ENCODE measurements around the gene TPCN1. TPM values are rescaled to one million over a fixed set of nuclear protein-coding genes. Genes with fewer than 3 reads are reported as not detected.

TPCN1 gene
- total RNA-seq, 1 experiment from 2014 or later, result 13.5 TPM

DNA sequence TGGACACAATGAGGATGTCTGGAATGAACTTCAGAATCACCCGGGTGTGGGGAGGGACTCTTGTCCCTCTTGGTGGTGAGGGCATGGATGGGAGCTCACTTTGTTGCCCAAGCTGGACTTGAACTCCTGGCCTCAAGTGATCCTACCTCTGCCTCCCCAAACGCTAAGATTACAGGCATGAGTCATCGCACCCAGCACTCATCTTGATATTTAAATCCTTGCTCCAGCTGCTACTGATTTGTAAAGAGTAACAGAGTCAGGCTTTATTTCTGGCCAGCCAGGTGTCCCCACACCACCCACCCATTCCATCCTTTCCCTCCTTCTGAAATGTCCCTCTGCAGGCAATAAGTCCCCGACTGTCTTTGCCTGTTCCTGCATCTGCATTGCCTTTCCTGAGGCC is 40.9 kb upstream of the TPCN1 start:
- H2BK15ac ChIP-seq (ENCODE audit: low read depth, low read length), result no peak overlapping the region
- no peak overlapping the region for H2AFZ ChIP-seq (ENCODE audit: low read length)
- no peak for DNase-seq
- peaks cover 8% of the 10 kb centered on the region for H3K79me1 ChIP-seq (ENCODE audit: insufficient read depth, low read depth, low read length, poor library complexity, severe bottlenecking)
- H3K79me2 ChIP-seq (ENCODE audit: insufficient read depth, low read length), result peaks cover 11% of the 10 kb centered on the region; the same call in 1 of the 2 replicates
- no peak overlapping the region for H3T11ph ChIP-seq (ENCODE audit: low read length)
- H3K27me3 ChIP-seq (ENCODE audit: insufficient read depth, low read length), result no peaks in the 10 kb centered on the region
- peaks cover 49 to 65% (median 62%) of the 10 kb centered on the region in 3 experiments; a peak in 6 of 7 replicates for H3K36me3 Mint-ChIP-seq (ENCODE audit: insufficient read depth in 1 of 3, low read depth in 3 of 3)
- H3K23me2 ChIP-seq (ENCODE audit: insufficient read length, low read depth, low read length, poor library complexity, severe bottlenecking), result no peaks in the 10 kb centered on the region
- no peaks in the 10 kb centered on the region for H3K9me3 ChIP-seq (ENCODE audit: control insufficient read depth, low read depth, low read length)
- no peaks in the 10 kb centered on the region for H4K20me1 ChIP-seq (ENCODE audit: control insufficient read depth, insufficient read depth, insufficient read length)
- no peak overlapping the region for H2AK5ac ChIP-seq (ENCODE audit: insufficient read length, low read length)
- no peak overlapping the region for H4K91ac ChIP-seq (ENCODE audit: insufficient read length, low read depth, low read length)
- H3K4me3 Mint-ChIP-seq, result no peak overlapping the region
- H3K4me2 ChIP-seq (ENCODE audit: insufficient read depth, insufficient read length, low read length), result no peak overlapping the region
- H3K14ac ChIP-seq (ENCODE audit: insufficient read depth, low read length), result no peak overlapping the region
- no peak overlapping the region for H3K18ac ChIP-seq (ENCODE audit: insufficient read length, low read depth, low read length)
- H3K27ac Mint-ChIP-seq, result no peak overlapping the region
- H3K23ac ChIP-seq (ENCODE audit: insufficient read length, low read depth, low read length), result no peak overlapping the region
- H2BK12ac ChIP-seq (ENCODE audit: insufficient read length, low read depth, low read length), result no peak overlapping the region
- H3K56ac ChIP-seq (ENCODE audit: insufficient read length, low read depth, low read length), result no peak overlapping the region
- WGBS (ENCODE audit: extremely low coverage, insufficient read length, low lambda C conversion rate), result no CpG with 5 or more reads among the region's 4 CpGs
- no peak overlapping the region for H2BK120ac ChIP-seq (ENCODE audit: low read depth, low read length, poor library complexity, severe bottlenecking)
- H3K9ac ChIP-seq (ENCODE audit: extremely low read depth, insufficient read length, low read length), result no peak overlapping the region
- no peak overlapping the region for H3K27ac ChIP-seq (ENCODE audit: insufficient read length, low read depth, low read length)
- H4K5ac ChIP-seq (ENCODE audit: insufficient read length, low read depth, low read length), result no peak overlapping the region
- H2BK5ac ChIP-seq (ENCODE audit: insufficient read length, low read length), result no peak overlapping the region
- H3K27me3 Mint-ChIP-seq (ENCODE audit: low read depth), result no peaks in the 10 kb centered on the region
- no peak overlapping the region for H3K4ac ChIP-seq (ENCODE audit: low read depth, low read length)
- TF ChIP-seq, protein P1, sequence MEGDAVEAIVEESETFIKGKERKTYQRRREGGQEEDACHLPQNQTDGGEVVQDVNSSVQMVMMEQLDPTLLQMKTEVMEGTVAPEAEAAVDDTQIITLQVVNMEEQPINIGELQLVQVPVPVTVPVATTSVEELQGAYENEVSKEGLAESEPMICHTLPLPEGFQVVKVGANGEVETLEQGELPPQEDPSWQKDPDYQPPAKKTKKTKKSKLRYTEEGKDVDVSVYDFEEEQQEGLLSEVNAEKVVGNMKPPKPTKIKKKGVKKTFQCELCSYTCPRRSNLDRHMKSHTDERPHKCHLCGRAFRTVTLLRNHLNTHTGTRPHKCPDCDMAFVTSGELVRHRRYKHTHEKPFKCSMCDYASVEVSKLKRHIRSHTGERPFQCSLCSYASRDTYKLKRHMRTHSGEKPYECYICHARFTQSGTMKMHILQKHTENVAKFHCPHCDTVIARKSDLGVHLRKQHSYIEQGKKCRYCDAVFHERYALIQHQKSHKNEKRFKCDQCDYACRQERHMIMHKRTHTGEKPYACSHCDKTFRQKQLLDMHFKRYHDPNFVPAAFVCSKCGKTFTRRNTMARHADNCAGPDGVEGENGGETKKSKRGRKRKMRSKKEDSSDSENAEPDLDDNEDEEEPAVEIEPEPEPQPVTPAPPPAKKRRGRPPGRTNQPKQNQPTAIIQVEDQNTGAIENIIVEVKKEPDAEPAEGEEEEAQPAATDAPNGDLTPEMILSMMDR (conservative IDR thresholded peaks at IDR 0.05), result no peak
- H3K4me1 ChIP-seq (ENCODE audit: insufficient read depth, low read length), result no peaks in the 10 kb centered on the region
- H3K9me3 Mint-ChIP-seq, result no peaks in the 10 kb centered on the region
- H2BK20ac ChIP-seq (ENCODE audit: low read depth, low read length, poor library complexity, severe bottlenecking), result no peak overlapping the region
- no peaks in the 10 kb centered on the region for H3K4me1 Mint-ChIP-seq
- no peak overlapping the region for H4K8ac ChIP-seq (replicated peaks; ENCODE audit: insufficient read length, low read depth, low read length)

All from H9 (cell line).